ENCODE data around the gene RBFOX2.
A peak's percentile ranks its signal among the peaks of the same experiment; 100 is the strongest.

RBFOX2 gene

DNA sequence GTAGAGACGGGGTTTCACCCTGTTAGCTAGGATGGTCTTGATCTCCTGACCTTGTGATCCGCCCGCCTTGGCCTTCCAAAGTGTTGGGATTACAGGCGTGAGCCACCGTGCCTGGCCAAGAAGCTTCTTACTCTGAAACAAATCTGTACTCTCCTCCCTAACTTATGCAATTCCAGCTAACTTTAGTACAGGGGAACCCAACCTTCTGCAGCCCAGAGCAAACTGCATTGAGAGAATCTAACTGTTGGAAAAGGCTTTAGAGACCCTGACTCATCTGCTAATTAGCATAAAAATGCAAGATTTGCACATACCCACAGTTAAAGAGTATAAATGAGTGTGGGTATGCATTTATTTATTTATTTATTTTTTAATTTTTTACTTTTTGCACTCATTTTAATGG lies 246.1 kb downstream of the RBFOX2 start:
- TF ChIP-seq, protein P1, sequence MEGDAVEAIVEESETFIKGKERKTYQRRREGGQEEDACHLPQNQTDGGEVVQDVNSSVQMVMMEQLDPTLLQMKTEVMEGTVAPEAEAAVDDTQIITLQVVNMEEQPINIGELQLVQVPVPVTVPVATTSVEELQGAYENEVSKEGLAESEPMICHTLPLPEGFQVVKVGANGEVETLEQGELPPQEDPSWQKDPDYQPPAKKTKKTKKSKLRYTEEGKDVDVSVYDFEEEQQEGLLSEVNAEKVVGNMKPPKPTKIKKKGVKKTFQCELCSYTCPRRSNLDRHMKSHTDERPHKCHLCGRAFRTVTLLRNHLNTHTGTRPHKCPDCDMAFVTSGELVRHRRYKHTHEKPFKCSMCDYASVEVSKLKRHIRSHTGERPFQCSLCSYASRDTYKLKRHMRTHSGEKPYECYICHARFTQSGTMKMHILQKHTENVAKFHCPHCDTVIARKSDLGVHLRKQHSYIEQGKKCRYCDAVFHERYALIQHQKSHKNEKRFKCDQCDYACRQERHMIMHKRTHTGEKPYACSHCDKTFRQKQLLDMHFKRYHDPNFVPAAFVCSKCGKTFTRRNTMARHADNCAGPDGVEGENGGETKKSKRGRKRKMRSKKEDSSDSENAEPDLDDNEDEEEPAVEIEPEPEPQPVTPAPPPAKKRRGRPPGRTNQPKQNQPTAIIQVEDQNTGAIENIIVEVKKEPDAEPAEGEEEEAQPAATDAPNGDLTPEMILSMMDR (conservative IDR thresholded peaks at IDR 0.05; ENCODE audit: low read length): no peak
- DNase-seq (ENCODE audit: low read depth): peak; percentile 21
- H3K4me3 ChIP-seq (ENCODE audit: low read length): no peak overlapping the region

DNA sequence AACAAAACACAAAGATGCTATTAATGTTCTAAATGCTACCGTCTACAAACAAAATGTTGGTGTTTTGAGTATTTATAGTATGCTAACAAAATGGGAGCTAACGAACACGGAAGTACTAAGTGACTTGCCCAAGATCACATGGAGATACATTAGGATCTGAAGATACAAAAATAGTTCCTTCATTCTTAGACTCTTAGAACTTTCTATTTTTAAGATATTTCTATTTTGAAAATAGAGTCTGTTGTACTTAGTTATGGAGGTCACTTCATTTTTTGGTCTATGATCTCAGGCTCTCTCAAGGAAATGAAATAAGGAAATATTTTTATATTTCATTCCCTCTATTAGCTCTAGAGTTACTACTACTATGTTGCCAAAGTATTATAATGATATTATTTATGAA lies 246.7 kb downstream of the RBFOX2 start:
- DNase-seq (ENCODE audit: low read depth): no peak
- TF ChIP-seq, protein P1 (conservative IDR thresholded peaks at IDR 0.05; ENCODE audit: low read length): no peak
- no peak overlapping the region for H3K4me3 ChIP-seq (ENCODE audit: low read length)

DNA sequence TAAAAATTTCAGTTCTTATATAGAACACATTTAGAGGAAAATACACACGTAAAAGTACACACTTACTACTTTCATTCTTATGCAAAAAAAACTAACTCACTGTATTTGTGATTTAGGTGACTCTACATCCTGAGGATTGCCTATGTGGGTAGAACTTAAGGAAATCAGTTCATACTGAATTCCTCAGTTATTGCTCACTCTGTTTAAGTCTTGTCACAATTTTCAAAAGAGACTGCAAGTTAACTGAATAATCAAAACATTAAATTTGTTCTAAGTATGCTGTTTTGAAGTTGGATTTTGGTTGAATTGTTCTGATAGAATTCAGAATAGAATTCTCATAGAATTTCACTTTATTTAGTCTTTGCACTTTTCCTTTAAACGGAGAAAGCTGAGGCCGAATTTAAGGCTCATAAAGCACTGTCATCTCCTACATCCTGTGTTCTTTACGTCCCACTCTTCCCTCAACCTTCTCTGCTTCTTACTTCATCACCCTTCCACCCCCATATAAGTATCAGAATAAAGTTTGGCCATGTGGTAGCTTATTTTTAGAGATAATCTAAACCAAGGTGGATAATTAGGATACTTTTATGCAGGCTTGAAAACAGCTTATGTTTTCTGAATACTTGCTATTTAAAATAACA lies 251.2 kb downstream of the RBFOX2 start:
- DNase-seq (ENCODE audit: low read depth): peak; percentile 78
- TF ChIP-seq, protein P1 (conservative IDR thresholded peaks at IDR 0.05; ENCODE audit: low read length): no peak
- no peak overlapping the region for H3K4me3 ChIP-seq (ENCODE audit: low read length)

DNA sequence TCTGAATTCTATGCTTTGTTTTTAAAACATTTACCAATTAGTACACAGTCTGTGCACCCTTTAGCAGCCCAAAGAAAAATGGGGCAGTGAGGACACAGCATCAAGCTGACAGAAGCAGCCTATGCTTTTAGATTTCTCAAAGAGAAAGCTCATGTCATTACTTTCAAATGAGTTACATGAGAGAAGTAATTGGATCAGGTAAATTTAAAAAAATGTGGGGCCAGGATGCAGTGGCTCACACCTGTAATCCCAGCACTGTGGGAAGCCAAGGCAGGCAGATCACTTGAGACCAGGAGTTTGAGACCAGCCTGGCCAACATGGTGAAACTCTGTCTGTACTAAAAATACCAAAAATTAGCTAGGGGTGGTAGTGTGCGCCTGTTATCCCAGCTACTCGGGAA lies 253.3 kb downstream of the RBFOX2 start:
- DNase-seq (ENCODE audit: low read depth): no peak
- no peak overlapping the region for H3K4me3 ChIP-seq (ENCODE audit: low read length)
- TF ChIP-seq, protein P1 (conservative IDR thresholded peaks at IDR 0.05; ENCODE audit: low read length): no peak

DNA sequence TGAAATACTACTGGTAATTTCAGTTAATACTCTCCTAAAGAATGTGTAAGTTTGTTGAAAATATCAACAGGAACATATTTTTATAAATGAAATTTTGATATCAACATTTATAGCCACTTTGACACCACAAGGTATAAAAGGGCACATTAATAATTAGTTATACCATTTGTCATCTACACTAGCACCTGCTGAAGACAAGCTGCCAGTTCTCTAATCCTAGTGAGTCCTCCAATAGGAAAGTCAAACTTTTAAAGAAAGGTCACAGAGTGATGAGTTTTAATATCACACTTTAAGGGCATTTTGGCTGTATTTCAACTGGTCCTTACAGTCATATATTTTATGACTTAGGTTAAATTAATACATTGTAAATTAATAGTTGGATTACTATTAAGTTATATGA lies 258.6 kb downstream of the RBFOX2 start:
- TF ChIP-seq, protein P1 (conservative IDR thresholded peaks at IDR 0.05; ENCODE audit: low read length): no peak
- DNase-seq (ENCODE audit: low read depth): no peak
- no peak overlapping the region for H3K4me3 ChIP-seq (ENCODE audit: low read length)

DNA sequence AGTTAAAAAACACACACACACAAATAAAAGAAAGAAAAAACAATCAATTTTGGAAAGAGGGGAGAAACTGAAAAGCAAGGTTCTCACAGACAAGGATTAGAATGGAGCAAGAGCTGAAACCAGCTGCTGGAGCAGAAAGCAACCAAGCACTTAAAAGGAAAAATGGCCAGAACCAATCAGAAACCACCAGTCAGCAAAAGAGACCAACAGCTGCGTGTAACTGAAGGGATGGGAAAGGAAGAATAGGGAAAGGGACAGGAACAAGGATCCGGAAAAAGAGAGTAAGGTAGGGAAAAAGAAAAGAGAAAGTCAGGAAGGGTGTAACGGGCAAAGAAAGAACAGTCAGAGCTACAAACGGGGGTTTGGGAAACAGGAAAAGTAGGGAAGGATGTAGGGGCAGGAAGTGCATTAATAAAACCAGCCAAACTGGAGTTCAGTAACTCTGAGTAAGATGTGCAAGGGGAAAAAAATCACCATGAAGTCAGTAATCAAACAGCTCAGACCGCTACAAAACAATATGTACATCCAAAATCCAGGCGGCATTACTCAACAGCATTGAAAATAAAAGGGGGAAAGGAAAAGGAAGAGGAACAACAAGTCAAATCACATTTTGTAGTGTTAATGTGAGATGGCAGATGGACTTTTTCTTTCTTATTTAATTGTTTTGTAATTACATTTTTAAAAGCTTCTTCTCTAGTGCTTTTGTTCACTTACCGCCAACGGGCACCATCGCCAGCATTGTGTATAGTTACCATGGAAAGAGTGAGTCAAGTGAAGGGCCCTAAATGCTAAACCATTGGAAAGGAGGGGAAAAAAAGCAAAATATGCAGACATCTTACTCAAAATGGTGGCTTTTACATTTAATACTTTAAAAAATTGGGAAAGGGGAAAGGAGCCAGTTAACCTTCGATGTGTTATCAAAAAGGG lies 261.7 kb downstream of the RBFOX2 start:
- peak; percentile 31 for DNase-seq (ENCODE audit: low read depth)
- TF ChIP-seq, protein P1 (conservative IDR thresholded peaks at IDR 0.05; ENCODE audit: low read length): no peak

DNA sequence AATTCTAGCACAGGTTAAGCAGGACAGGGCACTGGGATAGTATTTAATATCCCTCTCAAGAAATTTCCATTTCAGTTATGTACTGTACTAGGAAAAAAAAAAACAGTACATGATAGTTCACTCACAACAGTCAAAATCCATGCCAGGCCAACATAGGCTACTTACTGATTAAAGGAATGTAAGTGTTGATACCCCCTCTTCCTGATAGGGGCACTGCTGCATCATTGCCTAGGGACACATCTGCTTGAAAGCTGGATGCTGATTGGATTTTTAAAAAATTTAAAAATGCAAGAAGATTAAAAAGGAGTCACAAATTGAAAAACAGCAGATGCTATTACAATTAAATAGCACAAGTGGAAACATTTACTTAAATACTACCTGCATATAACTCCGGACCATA lies 267.6 kb downstream of the RBFOX2 start:
- TF ChIP-seq, protein P1 (conservative IDR thresholded peaks at IDR 0.05; ENCODE audit: low read length): peak; percentile 40
- H3K4me3 ChIP-seq (ENCODE audit: low read length): no peak overlapping the region
- DNase-seq (ENCODE audit: low read depth): peak; percentile 39

More for the DNA sequence above, 261.7 kb downstream of the RBFOX2 start:
- H3K4me3 ChIP-seq (ENCODE audit: low read length): no peak overlapping the region
